AG09309 (cell line): ENCODE results near the gene DUSP22.

Experiments
- DNase-seq: peaks from one replicate; pipeline ENCODE4 v3.0.0-alpha.2; 2010; ENCODE audit warnings: low read depth
- H3K4me3 ChIP-seq: 2 replicates; pipeline ENCODE4 v1.5.1; 2011; ENCODE audit warnings: mild to moderate bottlenecking, low read depth, low read length, moderate library complexity; ENCODE audit not compliant: control insufficient read depth
- TF ChIP-seq, protein P1 (sequence below): IDR thresholded peaks from 2 replicates; pipeline ENCODE4 v1.5.1; 2011; ENCODE audit warnings: mild to moderate bottlenecking, low read depth, low read length, inconsistent platforms; ENCODE audit not compliant: insufficient read depth, control insufficient read depth; ENCODE audit errors: missing control alignments

DUSP22 gene

DNA sequence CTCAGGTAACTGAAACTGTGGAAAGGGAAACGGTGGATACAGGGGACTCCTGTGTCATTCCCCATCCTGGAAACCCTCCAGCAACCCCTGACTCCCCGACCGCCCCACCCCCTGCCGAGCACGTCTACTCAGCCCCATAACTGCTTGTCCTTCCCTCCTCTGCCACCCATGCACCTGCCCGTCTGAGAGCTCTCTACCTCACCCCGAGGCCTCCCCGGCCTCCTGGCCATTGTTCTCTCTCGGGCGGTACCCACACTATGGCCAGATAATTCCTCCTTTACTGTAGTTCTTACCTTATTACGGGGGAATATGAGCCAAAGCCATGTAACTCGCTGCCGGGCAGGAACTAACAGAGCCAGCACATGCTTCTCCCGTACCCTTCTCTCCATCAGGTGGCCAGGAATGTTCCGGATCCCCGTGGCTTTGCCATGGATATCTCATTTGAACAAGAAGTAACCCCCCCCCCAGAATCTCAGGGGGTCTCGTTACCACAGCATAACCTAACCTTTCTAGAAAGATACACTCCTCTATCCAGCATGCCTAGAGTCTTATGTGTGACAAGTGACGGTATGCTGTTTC, 94.5 kb downstream of the DUSP22 start:
- DNase-seq = no peak
- H3K4me3 ChIP-seq = no peak overlapping the region
- TF ChIP-seq, protein P1, sequence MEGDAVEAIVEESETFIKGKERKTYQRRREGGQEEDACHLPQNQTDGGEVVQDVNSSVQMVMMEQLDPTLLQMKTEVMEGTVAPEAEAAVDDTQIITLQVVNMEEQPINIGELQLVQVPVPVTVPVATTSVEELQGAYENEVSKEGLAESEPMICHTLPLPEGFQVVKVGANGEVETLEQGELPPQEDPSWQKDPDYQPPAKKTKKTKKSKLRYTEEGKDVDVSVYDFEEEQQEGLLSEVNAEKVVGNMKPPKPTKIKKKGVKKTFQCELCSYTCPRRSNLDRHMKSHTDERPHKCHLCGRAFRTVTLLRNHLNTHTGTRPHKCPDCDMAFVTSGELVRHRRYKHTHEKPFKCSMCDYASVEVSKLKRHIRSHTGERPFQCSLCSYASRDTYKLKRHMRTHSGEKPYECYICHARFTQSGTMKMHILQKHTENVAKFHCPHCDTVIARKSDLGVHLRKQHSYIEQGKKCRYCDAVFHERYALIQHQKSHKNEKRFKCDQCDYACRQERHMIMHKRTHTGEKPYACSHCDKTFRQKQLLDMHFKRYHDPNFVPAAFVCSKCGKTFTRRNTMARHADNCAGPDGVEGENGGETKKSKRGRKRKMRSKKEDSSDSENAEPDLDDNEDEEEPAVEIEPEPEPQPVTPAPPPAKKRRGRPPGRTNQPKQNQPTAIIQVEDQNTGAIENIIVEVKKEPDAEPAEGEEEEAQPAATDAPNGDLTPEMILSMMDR = no peak

DNA sequence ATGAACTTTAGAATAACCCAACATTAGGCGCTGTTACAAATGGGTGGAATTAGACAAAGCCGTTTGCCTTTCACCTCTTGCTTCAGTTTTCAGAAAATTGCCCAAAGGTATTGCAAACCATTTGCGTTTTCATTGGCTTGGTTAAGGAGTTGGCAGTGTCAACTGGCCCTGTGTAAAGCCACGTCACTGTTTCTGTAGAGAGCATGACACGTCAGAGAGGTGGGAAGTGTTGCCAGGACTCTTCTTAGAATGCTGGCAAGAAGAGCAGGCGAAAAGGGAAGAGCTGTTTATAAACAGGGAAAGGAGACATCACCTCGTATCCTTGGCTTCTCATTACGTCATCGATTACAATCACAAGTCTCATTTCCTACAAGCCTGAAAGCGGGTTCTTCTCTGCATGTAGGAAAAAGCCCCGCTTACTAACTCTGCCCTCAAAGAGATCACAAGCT, 95.0 kb downstream of the DUSP22 start:
- TF ChIP-seq, protein P1 = no peak
- DNase-seq = no peak
- no peak overlapping the region for H3K4me3 ChIP-seq

DNA sequence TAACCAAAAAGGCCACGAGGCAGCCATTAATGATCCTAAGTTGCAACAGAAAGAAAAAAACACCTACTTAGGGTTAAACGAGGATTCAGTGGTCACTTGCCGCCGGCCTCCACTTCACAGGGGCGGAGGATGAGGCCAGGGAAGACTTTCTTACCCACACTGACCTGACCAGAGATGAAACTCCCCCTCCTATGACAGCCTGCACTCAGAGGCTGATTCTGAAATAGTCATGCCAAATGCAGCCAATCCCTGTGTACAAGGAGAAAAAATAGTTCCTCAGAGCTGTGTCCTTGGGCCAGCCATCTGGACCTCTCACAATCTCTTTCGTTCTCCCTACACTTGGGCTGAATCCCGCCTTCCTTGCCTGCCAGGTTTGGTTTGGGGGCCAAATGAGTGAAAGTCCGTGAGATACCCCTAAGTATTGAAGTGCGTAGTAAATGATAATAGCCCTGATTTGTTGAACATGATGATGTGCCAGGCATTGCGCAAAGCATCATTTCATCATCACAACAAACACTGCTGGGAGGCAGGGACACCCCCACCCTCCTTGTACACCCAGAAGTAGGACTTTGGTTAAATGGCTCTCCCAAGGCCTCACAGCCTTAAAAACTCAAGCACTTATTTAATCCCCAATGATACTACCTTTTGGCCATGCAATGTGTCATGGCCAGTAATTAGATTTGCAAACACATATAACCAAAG, 96.1 kb downstream of the DUSP22 start:
- no peak for DNase-seq

DNA sequence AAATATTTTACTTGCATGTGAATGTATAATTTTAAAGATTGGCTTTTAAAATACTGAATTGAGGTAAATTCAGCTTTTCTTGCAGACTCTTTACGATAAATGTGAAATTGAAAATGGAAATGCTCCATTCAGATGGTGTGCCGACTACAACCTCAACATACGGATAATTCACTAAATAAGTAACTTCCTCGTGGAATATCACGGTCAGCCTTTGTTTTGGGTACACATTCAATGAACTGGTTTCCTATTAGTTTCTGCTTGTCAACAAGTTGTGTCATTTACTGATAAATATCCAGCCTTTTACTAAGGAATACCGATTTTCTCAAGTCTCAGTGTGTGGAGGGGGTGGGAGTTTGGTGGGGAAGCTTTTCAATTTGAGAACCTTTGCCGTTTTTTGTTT, 96.9 kb downstream of the DUSP22 start:
- no peak overlapping the region for H3K4me3 ChIP-seq
- DNase-seq = no peak
- TF ChIP-seq, protein P1 = no peak

More for the DNA sequence above, 96.1 kb downstream of the DUSP22 start:
- TF ChIP-seq, protein P1 = no peak
- H3K4me3 ChIP-seq = no peak overlapping the region

DNA sequence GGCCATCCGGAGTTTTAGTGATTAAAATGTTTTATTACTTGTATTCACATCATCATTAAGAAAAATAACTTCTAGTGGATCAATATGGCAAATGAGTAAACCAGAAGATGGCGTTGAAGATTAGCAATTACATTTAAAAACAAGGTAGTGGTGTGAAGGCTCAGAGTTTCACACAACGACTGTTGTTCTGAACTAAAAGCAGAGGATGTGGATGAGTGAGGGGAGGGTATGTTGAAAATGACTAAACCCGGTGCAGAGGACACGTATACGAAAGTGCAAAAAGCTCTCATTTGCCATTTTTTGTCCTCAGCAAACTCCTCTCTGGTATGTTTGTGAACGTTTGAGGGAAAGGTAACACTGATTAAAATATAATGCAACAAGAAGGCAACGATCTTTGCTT, 97.3 kb downstream of the DUSP22 start:
- TF ChIP-seq, protein P1 = no peak
- DNase-seq = no peak
- no peak overlapping the region for H3K4me3 ChIP-seq

DNA sequence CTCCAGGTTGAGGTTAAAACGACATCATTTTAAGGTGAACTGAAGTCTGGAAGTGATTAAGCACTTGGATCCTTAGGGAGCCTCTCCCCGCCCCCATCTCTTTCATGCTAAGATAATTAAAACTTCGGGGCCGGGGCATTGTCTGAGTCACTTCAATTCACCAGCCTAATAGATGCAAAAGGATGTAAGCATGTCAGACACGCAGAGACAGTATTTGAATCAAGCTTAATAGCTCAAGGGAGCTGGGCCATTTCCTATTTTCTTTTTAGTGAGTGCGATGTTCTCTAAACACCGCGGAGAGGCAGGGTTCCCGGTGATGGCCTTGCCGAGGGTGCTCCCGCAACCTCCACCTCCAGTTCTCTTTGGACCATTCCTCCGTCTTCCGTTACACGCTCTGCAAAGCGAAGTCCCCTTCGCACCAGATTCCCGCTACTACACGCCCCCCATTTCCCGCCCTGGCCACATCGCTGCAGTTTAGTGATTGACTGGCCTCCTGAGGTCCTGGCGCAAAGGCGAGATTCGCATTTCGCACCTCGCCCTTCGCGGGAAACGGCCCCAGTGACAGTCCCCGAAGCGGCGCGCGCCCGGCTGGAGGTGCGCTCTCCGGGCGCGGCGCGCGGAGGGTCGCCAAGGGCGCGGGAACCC, 98.7 kb downstream of the DUSP22 start:
- TF ChIP-seq, protein P1 = no peak
- no peak for DNase-seq
- no peak overlapping the region for H3K4me3 ChIP-seq
